AG08395 (cell line): ENCODE results near the gene DGKQ.
A peak's percentile ranks its signal among the peaks of the same experiment; 100 is the strongest.
"Not testable (repeated sequence)": the region's sequence is repeated elsewhere in the genome, so short reads cannot be mapped to it uniquely, and the experiment has no call there.

Experiments used
- DNase-seq: peaks from one replicate; pipeline ENCODE4 v3.0.0; 2012; ENCODE audit warnings: mixed read lengths, low spot score

Gene DGKQ

GRCh38 chr4:925171-925570 is 48.2 kb downstream of the DGKQ start:
- no peak for DNase-seq

GRCh38 chr4:924107-925096 is 49.0 kb downstream of the DGKQ start:
- DNase-seq = peak; percentile 35

- no peak for DNase-seq
Measured at GRCh38 chr4:921830-922331, 51.5 kb downstream of the DGKQ start.

- not testable (repeated sequence) for DNase-seq
Measured at GRCh38 chr4:919004-919680, 54.2 kb downstream of the DGKQ start.

- DNase-seq = not testable (repeated sequence)
Measured at GRCh38 chr4:918591-918990, 54.8 kb downstream of the DGKQ start.

- DNase-seq = no peak
Measured at GRCh38 chr4:917992-918391, 55.4 kb downstream of the DGKQ start.

GRCh38 chr4:917466-917865 is 55.9 kb downstream of the DGKQ start:
- no peak for DNase-seq

GRCh38 chr4:915595-915994 is 57.8 kb downstream of the DGKQ start:
- peak; percentile 30 for DNase-seq

- no peak for DNase-seq
Measured at GRCh38 chr4:915041-915474, 58.3 kb downstream of the DGKQ start.

GRCh38 chr4:914531-914930 is 58.8 kb downstream of the DGKQ start:
- no peak for DNase-seq

GRCh38 chr4:913280-913618 is 60.1 kb downstream of the DGKQ start:
- DNase-seq = no peak

- DNase-seq = no peak
Measured at GRCh38 chr4:912548-913279, 60.7 kb downstream of the DGKQ start.

GRCh38 chr4:911871-912490 is 61.4 kb downstream of the DGKQ start:
- no peak for DNase-seq

- DNase-seq = no peak
Measured at GRCh38 chr4:911221-911751, 62.1 kb downstream of the DGKQ start.

- no peak for DNase-seq
Measured at GRCh38 chr4:910366-911091, 62.8 kb downstream of the DGKQ start.

- no peak for DNase-seq
Measured at GRCh38 chr4:909821-910220, 63.5 kb downstream of the DGKQ start.

- no peak for DNase-seq
Measured at GRCh38 chr4:909131-909571, 64.2 kb downstream of the DGKQ start.
